T-helper 2 cell treated with Interferon-gamma antibody and Interleukin-4, amounts not matched to agents 5 μg/mL and 100 μg/mL, for 36 hours (primary cell): Measurements from ENCODE around the gene CLHC1.

ENCODE experiments used
- DNase-seq: peaks from one replicate; pipeline ENCODE4 v3.0.0; 2021; ENCODE audit warnings: low spot score
- H3K27ac Mint-ChIP-seq: one replicate; pipeline ENCODE4 v1.8.0; 2021; ENCODE audit warnings: mild to moderate bottlenecking, mixed read lengths
- H3K27me3 Mint-ChIP-seq: one replicate; pipeline ENCODE4 v1.8.0; 2021; ENCODE audit warnings: low read depth, mixed read lengths
- H3K36me3 Mint-ChIP-seq: one replicate; pipeline ENCODE4 v1.8.0; 2021; ENCODE audit warnings: low read depth, mixed read lengths
- H3K4me1 Mint-ChIP-seq: one replicate; pipeline ENCODE4 v1.8.0; 2021; ENCODE audit warnings: low read depth, mixed read lengths
- H3K4me3 Mint-ChIP-seq: one replicate; pipeline ENCODE4 v1.8.0; 2022; ENCODE audit warnings: mild to moderate bottlenecking, moderate library complexity, mixed read lengths
- H3K9me3 Mint-ChIP-seq: one replicate; pipeline ENCODE4 v1.8.0; 2021; ENCODE audit warnings: mixed read lengths

CLHC1 gene

GRCh38 chr2:55157474-55157884 lies 74.6 kb downstream of the CLHC1 start:
- no peak overlapping the region for H3K27ac Mint-ChIP-seq
- no peak for DNase-seq
- H3K9me3 Mint-ChIP-seq: no peaks in the 10 kb centered on the region
- no peaks in the 10 kb centered on the region for H3K27me3 Mint-ChIP-seq
- no peaks in the 10 kb centered on the region for H3K36me3 Mint-ChIP-seq
- no peak overlapping the region for H3K4me3 Mint-ChIP-seq
- H3K4me1 Mint-ChIP-seq: peaks cover 15% of the 10 kb centered on the region

GRCh38 chr2:55156984-55157383 lies 75.1 kb downstream of the CLHC1 start:
- H3K27me3 Mint-ChIP-seq: no peaks in the 10 kb centered on the region
- H3K4me1 Mint-ChIP-seq: peaks cover 15% of the 10 kb centered on the region
- H3K36me3 Mint-ChIP-seq: no peaks in the 10 kb centered on the region
- no peaks in the 10 kb centered on the region for H3K9me3 Mint-ChIP-seq
- no peak overlapping the region for H3K4me3 Mint-ChIP-seq
- DNase-seq: no peak
- H3K27ac Mint-ChIP-seq: no peak overlapping the region

GRCh38 chr2:55156326-55156725 lies 75.8 kb downstream of the CLHC1 start:
- Mint-ChIP-seq H3K27me3 (no peaks in the 10 kb centered on the region), H3K4me1 (peaks cover 15% of the 10 kb centered on the region), H3K36me3 (no peaks in the 10 kb centered on the region), H3K4me3 (no peak overlapping the region), H3K27ac (no peak overlapping the region), H3K9me3 (no peaks in the 10 kb centered on the region)
- no peak for DNase-seq

- H3K27ac Mint-ChIP-seq: no peak overlapping the region
- no peaks in the 10 kb centered on the region for H3K9me3 Mint-ChIP-seq
- H3K27me3 Mint-ChIP-seq: no peaks in the 10 kb centered on the region
- H3K36me3 Mint-ChIP-seq: no peaks in the 10 kb centered on the region
- H3K4me1 Mint-ChIP-seq: peaks cover 15% of the 10 kb centered on the region
- DNase-seq: no peak
- H3K4me3 Mint-ChIP-seq: no peak overlapping the region
Observed at GRCh38 chr2:55155764-55156281, 76.3 kb downstream of the CLHC1 start.

GRCh38 chr2:55155206-55155605 lies 76.9 kb downstream of the CLHC1 start:
- no peaks in the 10 kb centered on the region for H3K9me3 Mint-ChIP-seq
- no peaks in the 10 kb centered on the region for H3K36me3 Mint-ChIP-seq
- no peaks in the 10 kb centered on the region for H3K27me3 Mint-ChIP-seq
- H3K4me3 Mint-ChIP-seq: no peak overlapping the region
- DNase-seq: no peak
- no peak overlapping the region for H3K27ac Mint-ChIP-seq
- peaks cover 15% of the 10 kb centered on the region for H3K4me1 Mint-ChIP-seq

GRCh38 chr2:55154525-55155030 lies 77.5 kb downstream of the CLHC1 start:
- Mint-ChIP-seq H3K4me3 (no peak overlapping the region), H3K36me3 (no peaks in the 10 kb centered on the region), H3K27ac (no peak overlapping the region), H3K9me3 (no peaks in the 10 kb centered on the region), H3K4me1 (peaks cover 15% of the 10 kb centered on the region), H3K27me3 (no peaks in the 10 kb centered on the region)
- no peak for DNase-seq

- H3K4me3 Mint-ChIP-seq: no peak overlapping the region
- DNase-seq: no peak
- H3K4me1 Mint-ChIP-seq: peaks cover 15% of the 10 kb centered on the region
- no peaks in the 10 kb centered on the region for H3K9me3 Mint-ChIP-seq
- no peaks in the 10 kb centered on the region for H3K27me3 Mint-ChIP-seq
- no peak overlapping the region for H3K27ac Mint-ChIP-seq
- no peaks in the 10 kb centered on the region for H3K36me3 Mint-ChIP-seq
Observed at GRCh38 chr2:55153584-55154299, 78.4 kb downstream of the CLHC1 start.

- no peak for DNase-seq
- peaks cover 11% of the 10 kb centered on the region for H3K4me1 Mint-ChIP-seq
- H3K4me3 Mint-ChIP-seq: no peak overlapping the region
- no peaks in the 10 kb centered on the region for H3K27me3 Mint-ChIP-seq
- no peak overlapping the region for H3K27ac Mint-ChIP-seq
- H3K36me3 Mint-ChIP-seq: no peaks in the 10 kb centered on the region
- H3K9me3 Mint-ChIP-seq: no peaks in the 10 kb centered on the region
Observed at GRCh38 chr2:55152475-55153412, 79.3 kb downstream of the CLHC1 start.

GRCh38 chr2:55151733-55152433 lies 80.2 kb downstream of the CLHC1 start:
- Mint-ChIP-seq H3K9me3 (no peaks in the 10 kb centered on the region), H3K36me3 (no peaks in the 10 kb centered on the region), H3K4me1 (peaks cover 3% of the 10 kb centered on the region), H3K4me3 (no peak overlapping the region), H3K27ac (no peak overlapping the region), H3K27me3 (no peaks in the 10 kb centered on the region)
- no peak for DNase-seq

GRCh38 chr2:55150834-55151233 lies 81.3 kb downstream of the CLHC1 start:
- Mint-ChIP-seq H3K27me3 (no peaks in the 10 kb centered on the region), H3K27ac (no peak overlapping the region), H3K4me1 (no peaks in the 10 kb centered on the region), H3K9me3 (no peaks in the 10 kb centered on the region), H3K36me3 (no peaks in the 10 kb centered on the region), H3K4me3 (no peak overlapping the region)
- DNase-seq: no peak

GRCh38 chr2:55148269-55148668 lies 83.8 kb downstream of the CLHC1 start:
- no peak overlapping the region for H3K4me3 Mint-ChIP-seq
- no peaks in the 10 kb centered on the region for H3K27me3 Mint-ChIP-seq
- H3K9me3 Mint-ChIP-seq: peaks cover 5% of the 10 kb centered on the region
- H3K4me1 Mint-ChIP-seq: no peaks in the 10 kb centered on the region
- H3K27ac Mint-ChIP-seq: no peak overlapping the region
- no peak for DNase-seq
- H3K36me3 Mint-ChIP-seq: no peaks in the 10 kb centered on the region

GRCh38 chr2:55147531-55147930 lies 84.6 kb downstream of the CLHC1 start:
- Mint-ChIP-seq H3K9me3 (peaks cover 5% of the 10 kb centered on the region), H3K4me1 (no peaks in the 10 kb centered on the region), H3K27me3 (no peaks in the 10 kb centered on the region), H3K4me3 (no peak overlapping the region), H3K27ac (no peak overlapping the region), H3K36me3 (no peaks in the 10 kb centered on the region)
- no peak for DNase-seq

GRCh38 chr2:55147041-55147440 lies 85.1 kb downstream of the CLHC1 start:
- Mint-ChIP-seq H3K9me3 (peaks cover 5% of the 10 kb centered on the region), H3K27ac (no peak overlapping the region), H3K4me1 (peaks cover 1% of the 10 kb centered on the region), H3K4me3 (no peak overlapping the region), H3K27me3 (no peaks in the 10 kb centered on the region), H3K36me3 (no peaks in the 10 kb centered on the region)
- no peak for DNase-seq
